ENCODE results near the gene TNPO2. TPM values are rescaled to one million over a fixed set of nuclear protein-coding genes. Genes with fewer than 3 reads are reported as not detected.

TNPO2 gene
- polyA plus RNA-seq, 3 donors = 0.28 to 45.2 (median 0.52) TPM

GRCh38 chr19:12696366-12697335 lies 27.1 kb downstream of the TNPO2 start, which contains the start of gene FBXW9:
FBXW9 (minus strand) TSS chr19:12696631; CDS start chr19:12696581, 50 bp downstream.
- peaks cover 29 to 32% of the 10 kb centered on the region in 2 donors for H3K4me1 ChIP-seq (ENCODE audit: control insufficient read depth in 1 of 2, insufficient read depth in 2 of 2, low read length in 2 of 2)
- 6% methylated on average over 48 of the region's 59 CpGs for WGBS (ENCODE audit: insufficient coverage)
- Mint-ChIP-seq H3K4me3 (peak within 1 kb of the TSS; percentile 82 to 93), H3K9me3 (no peaks in the 10 kb centered on the region), H3K27me3 (ENCODE audit: low read depth in 3 of 3) (no peaks in the 10 kb centered on the region), H3K27ac (peak within 1 kb of the TSS; percentile 92 to 98 (median 96)), H3K36me3 (peaks cover 16 to 24% of the 10 kb centered on the region in 2 donors), H3K4me1 (peaks cover 17% of the 10 kb centered on the region)
- peaks cover 11 to 20% of the 10 kb centered on the region in 2 donors for H3K36me3 ChIP-seq (replicated peaks in 1 of 2; ENCODE audit: control insufficient read depth in 1 of 2, insufficient read depth in 2 of 2, low read length in 2 of 2)
- peak within 1 kb of the TSS; percentile 63 to 95 (median 84) for H3K4me3 ChIP-seq (replicated peaks in 1 of 3; ENCODE audit: low read depth in 2 of 3, low read length in 3 of 3)
- H3K4me2 ChIP-seq (replicated peaks; ENCODE audit: extremely low read depth, low read length, poor library complexity, severe bottlenecking) = peak within 1 kb of the TSS; percentile 99
- DNase-seq = peak; percentile 98
- peak within 1 kb of the TSS; percentile 97 for H2AFZ ChIP-seq (ENCODE audit: insufficient read depth, low read depth, low read length, poor library complexity, severe bottlenecking)
- peak within 1 kb of the TSS; percentile 68 for H3K9ac ChIP-seq (ENCODE audit: insufficient read depth, low read length, poor library complexity, severe bottlenecking)
- H3K9me3 ChIP-seq (replicated peaks in 1 of 2; ENCODE audit: control insufficient read depth in 1 of 2, insufficient read depth in 1 of 2, low read length in 2 of 2) = no peaks in the 10 kb centered on the region
- no peaks in the 10 kb centered on the region for H4K20me1 ChIP-seq (ENCODE audit: insufficient read depth, low read length)
- intact Hi-C loops (cut with micrococcal nuclease) = loop anchor here in 1 of 2 donors (1.0 kb wide), 1 partner anchor 27 kb away; a partner anchor contains a TSS
- H3K27me3 ChIP-seq (ENCODE audit: control insufficient read depth in 2 of 2, insufficient read depth in 2 of 2, low read length in 2 of 2) = no peaks in the 10 kb centered on the region
- peak within 1 kb of the TSS; percentile 90 to 95 for H3K27ac ChIP-seq (ENCODE audit: low read depth in 1 of 2, low read length in 2 of 2)
- TF ChIP-seq CTCF (IDR thresholded peaks at IDR 0.05) = no peak
- H3K79me2 ChIP-seq (ENCODE audit: insufficient read depth, low read length) = no peaks in the 10 kb centered on the region

- H4K20me1 ChIP-seq (ENCODE audit: insufficient read depth, low read length) = no peaks in the 10 kb centered on the region
- peak overlapping the region; percentile 63 to 95 (median 84) for H3K4me3 ChIP-seq (replicated peaks in 1 of 3; ENCODE audit: low read depth in 2 of 3, low read length in 3 of 3)
- DNase-seq = no peak
- TF ChIP-seq CTCF (IDR thresholded peaks at IDR 0.05) = no peak
- no peaks in the 10 kb centered on the region for H3K27me3 ChIP-seq (ENCODE audit: control insufficient read depth in 2 of 2, insufficient read depth in 2 of 2, low read length in 2 of 2)
- peak overlapping the region; percentile 99 for H3K4me2 ChIP-seq (replicated peaks; ENCODE audit: extremely low read depth, low read length, poor library complexity, severe bottlenecking)
- H3K4me1 Mint-ChIP-seq = peaks cover 17% of the 10 kb centered on the region
- no peaks in the 10 kb centered on the region for H3K9me3 ChIP-seq (replicated peaks in 1 of 2; ENCODE audit: control insufficient read depth in 1 of 2, insufficient read depth in 1 of 2, low read length in 2 of 2)
- peak overlapping the region; percentile 97 for H2AFZ ChIP-seq (ENCODE audit: insufficient read depth, low read depth, low read length, poor library complexity, severe bottlenecking)
- peaks cover 0 to 1% (median 0%) of the 10 kb centered on the region in 3 donors for H3K27me3 Mint-ChIP-seq (ENCODE audit: low read depth in 3 of 3)
- H3K79me2 ChIP-seq (ENCODE audit: insufficient read depth, low read length) = no peaks in the 10 kb centered on the region
- 3% methylated on average over 33 of the region's 36 CpGs for WGBS (ENCODE audit: insufficient coverage)
- H3K36me3 Mint-ChIP-seq = peaks cover 11 to 18% of the 10 kb centered on the region in 2 donors
- H3K27ac ChIP-seq (ENCODE audit: low read depth in 1 of 2, low read length in 2 of 2) = peak overlapping the region; percentile 90 to 95
- intact Hi-C loops (cut with micrococcal nuclease) = loop anchor here in 1 of 2 donors (1.0 kb wide), 1 partner anchor 27 kb away; a partner anchor contains a TSS
- H3K9ac ChIP-seq (ENCODE audit: insufficient read depth, low read length, poor library complexity, severe bottlenecking) = peak overlapping the region; percentile 68
- H3K36me3 ChIP-seq (replicated peaks in 1 of 2; ENCODE audit: control insufficient read depth in 1 of 2, insufficient read depth in 2 of 2, low read length in 2 of 2) = peaks cover 4 to 13% of the 10 kb centered on the region in 2 donors
- H3K4me1 ChIP-seq (ENCODE audit: control insufficient read depth in 1 of 2, insufficient read depth in 2 of 2, low read length in 2 of 2) = peaks cover 29 to 32% of the 10 kb centered on the region in 2 donors
- peak overlapping the region; percentile 82 to 93 for H3K4me3 Mint-ChIP-seq
- peak overlapping the region in 5 of 7 donors; percentile 92 to 98 (median 97) for H3K27ac Mint-ChIP-seq
- no peaks in the 10 kb centered on the region for H3K9me3 Mint-ChIP-seq
Observed at GRCh38 chr19:12695997-12696365, 27.8 kb downstream of the TNPO2 start.
